Measurements from ENCODE around the gene COX4I1.

GRCh38 chr16:85812811-85813700 lies 13.6 kb downstream of the COX4I1 start:
- TF ChIP-seq ZNF423 (tag by site-specific recombination; IDR thresholded peaks at IDR 0.05): no peak
- no peak for TF ChIP-seq CTCF (tag by site-specific recombination; IDR thresholded peaks at IDR 0.05)
- TF ChIP-seq ZNF571 (tag by site-specific recombination; IDR thresholded peaks at IDR 0.05): no peak
- TF ChIP-seq ZNF48 (tag by site-specific recombination; IDR thresholded peaks at IDR 0.05): no peak
- no peak for TF ChIP-seq REST (tag by site-specific recombination; IDR thresholded peaks at IDR 0.05)
- no peak for TF ChIP-seq TCF7L2 (IDR thresholded peaks at IDR 0.05; ENCODE audit: borderline replicate concordance, low read depth, low read length)
- no peak for TF ChIP-seq ZNF362 (tag by site-specific recombination; IDR thresholded peaks at IDR 0.05)
- no peak for TF ChIP-seq ZNF324 (tag by site-specific recombination; IDR thresholded peaks at IDR 0.05)
